T-helper 17 cell (primary cell): ENCODE data around the gene DENND4B. TPM values are rescaled to one million over a fixed set of nuclear protein-coding genes. Genes with fewer than 3 reads are reported as not detected.

Experiments used
- ATAC-seq: fragments of 150-1000 bp; cut with Tn5 transposase; 2 replicates; pipeline ENCODE4 v1.10.0; 2021; ENCODE audit warnings: mild to moderate bottlenecking, moderate library complexity
- DNase-seq, 3 donors: peaks; one replicate each; pipeline versions ENCODE4 v3.0.0 to v3.0.0-alpha.2; 2020 to 2021
- H3K9me3 ChIP-seq: one replicate; pipeline ENCODE4 v1.7.0; 2013; ENCODE audit warnings: low read length, mild to moderate bottlenecking; ENCODE audit not compliant: control insufficient read depth, poor library complexity, severe bottlenecking
- H3K27ac Mint-ChIP-seq: one replicate; pipeline ENCODE4 v1.8.0; 2022; ENCODE audit warnings: mild to moderate bottlenecking, moderate library complexity, mixed read lengths
- H3K27me3 Mint-ChIP-seq: one replicate; pipeline ENCODE4 v1.8.0; 2022; ENCODE audit warnings: mixed read lengths
- H3K36me3 Mint-ChIP-seq: one replicate; pipeline ENCODE4 v1.8.0; 2022; ENCODE audit warnings: low read depth, mixed read lengths
- H3K4me1 Mint-ChIP-seq: one replicate; pipeline ENCODE4 v1.8.0; 2022; ENCODE audit warnings: mild to moderate bottlenecking, mixed read lengths
- H3K4me3 Mint-ChIP-seq: one replicate; pipeline ENCODE4 v1.8.0; 2022; ENCODE audit warnings: mild to moderate bottlenecking, moderate library complexity, mixed read lengths
- total RNA-seq, 4 donors: library from RNA in 2 of 4; stranded (reverse) in 2 of 4; gene quantifications; one replicate each; pipeline ENCODE4 v1.2.3 and lab custom pipeline; 2022 to 2026

The DENND4B gene
- total RNA-seq, 2 donors from 2014 or later: 120 to 157 TPM

GRCh38 chr1:153936011-153936802 lies 10.3 kb downstream of the DENND4B start:
- no peaks in the 10 kb centered on the region for H3K9me3 ChIP-seq
- Mint-ChIP-seq H3K36me3 (peaks cover 8% of the 10 kb centered on the region), H3K27me3 (no peaks in the 10 kb centered on the region), H3K4me1 (peaks cover 13% of the 10 kb centered on the region), H3K27ac (no peak overlapping the region), H3K4me3 (no peak overlapping the region)
- ATAC-seq (no peak), DNase-seq (no peak)

DNA sequence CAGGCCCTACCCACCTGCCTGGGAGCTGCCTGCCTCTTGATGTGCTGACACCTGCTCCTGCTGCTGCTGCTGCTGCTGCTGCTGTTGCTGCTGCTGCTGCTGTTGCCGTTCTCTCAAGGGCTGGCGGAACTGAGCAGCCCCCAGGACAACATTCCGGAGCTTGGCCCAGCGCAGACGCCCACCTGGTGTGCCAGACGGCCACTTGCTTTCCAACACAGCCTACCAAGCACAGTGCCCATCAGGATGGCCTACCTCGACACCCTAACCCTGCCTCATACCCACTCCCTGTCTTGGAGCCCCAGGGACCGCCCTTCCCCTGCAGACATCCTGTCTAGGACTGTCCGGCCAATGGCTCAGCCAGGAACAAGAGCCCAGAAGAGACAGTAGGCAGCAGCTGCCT lies 11.8 kb downstream of the DENND4B start:
- Mint-ChIP-seq H3K27me3 (no peaks in the 10 kb centered on the region), H3K4me1 (peaks cover 10% of the 10 kb centered on the region), H3K36me3 (peaks cover 4% of the 10 kb centered on the region), H3K27ac (peak overlapping the region; percentile 21), H3K4me3 (no peak overlapping the region)
- ATAC-seq: no peak
- H3K9me3 ChIP-seq: no peaks in the 10 kb centered on the region
- DNase-seq: no peak

- H3K4me1 Mint-ChIP-seq: peaks cover 12% of the 10 kb centered on the region
- peak overlapping the region; percentile 21 for H3K27ac Mint-ChIP-seq
- DNase-seq (no peak), ATAC-seq (no peak)
- no peaks in the 10 kb centered on the region for H3K27me3 Mint-ChIP-seq
- H3K4me3 Mint-ChIP-seq: no peak overlapping the region
- H3K9me3 ChIP-seq: no peaks in the 10 kb centered on the region
- H3K36me3 Mint-ChIP-seq: peaks cover 4% of the 10 kb centered on the region
These were observed 12.6 kb downstream of the DENND4B start for GRCh38 chr1:153933955-153934354.

DNA sequence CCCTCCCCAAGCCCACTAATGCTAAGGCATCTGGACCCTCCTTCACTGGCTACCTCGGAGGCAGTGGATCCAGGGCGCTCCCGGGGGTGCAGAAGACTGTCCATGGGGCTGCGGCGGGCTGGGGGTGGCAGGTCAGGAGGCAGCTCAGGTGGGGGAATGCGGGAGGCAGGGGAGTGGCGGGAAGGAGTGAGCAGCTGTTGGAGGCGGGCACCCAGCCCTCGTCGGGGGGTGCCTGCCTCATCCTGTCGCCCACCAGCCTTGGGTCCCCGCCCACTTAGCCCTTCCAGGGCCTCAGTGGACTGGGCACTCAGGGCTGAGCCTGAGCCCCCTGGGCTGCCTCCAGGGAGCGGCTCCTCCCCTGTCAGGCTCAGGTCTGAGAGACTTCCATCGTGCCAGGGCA lies 13.1 kb downstream of the DENND4B start:
- H3K4me1 Mint-ChIP-seq: peaks cover 17% of the 10 kb centered on the region
- no peaks in the 10 kb centered on the region for H3K9me3 ChIP-seq
- no peak for ATAC-seq
- H3K4me3 Mint-ChIP-seq: no peak overlapping the region
- peaks cover 4% of the 10 kb centered on the region for H3K36me3 Mint-ChIP-seq
- no peak for DNase-seq
- no peak overlapping the region for H3K27ac Mint-ChIP-seq
- no peaks in the 10 kb centered on the region for H3K27me3 Mint-ChIP-seq

- no peak overlapping the region for H3K27ac Mint-ChIP-seq
- H3K4me3 Mint-ChIP-seq: no peak overlapping the region
- no peaks in the 10 kb centered on the region for H3K9me3 ChIP-seq
- H3K36me3 Mint-ChIP-seq: peaks cover 4% of the 10 kb centered on the region
- peaks cover 22% of the 10 kb centered on the region for H3K4me1 Mint-ChIP-seq
- no peak for DNase-seq
- ATAC-seq: no peak
- no peaks in the 10 kb centered on the region for H3K27me3 Mint-ChIP-seq
These were observed 14.1 kb downstream of the DENND4B start for GRCh38 chr1:153932156-153933131.

- no peak for DNase-seq
- Mint-ChIP-seq H3K27ac (no peak overlapping the region), H3K4me1 (peaks cover 19% of the 10 kb centered on the region)
These were observed 16.3 kb downstream of the DENND4B start for GRCh38 chr1:153929981-153930948.

GRCh38 chr1:153929426-153929825 lies 17.1 kb downstream of the DENND4B start:
- no peak overlapping the region for H3K4me3 Mint-ChIP-seq
- ATAC-seq (no peak), DNase-seq (no peak)
- H3K36me3 Mint-ChIP-seq: peaks cover under 1% of the 10 kb centered on the region
- no peaks in the 10 kb centered on the region for H3K9me3 ChIP-seq
- peak overlapping the region; percentile 39 for H3K27ac Mint-ChIP-seq
- peaks cover 16% of the 10 kb centered on the region for H3K4me1 Mint-ChIP-seq
- H3K27me3 Mint-ChIP-seq: no peaks in the 10 kb centered on the region

More at GRCh38 chr1:153929981-153930948, 16.3 kb downstream of the DENND4B start:
- H3K27me3 Mint-ChIP-seq: no peaks in the 10 kb centered on the region
- ATAC-seq: no peak
- peaks cover 4% of the 10 kb centered on the region for H3K36me3 Mint-ChIP-seq
- H3K9me3 ChIP-seq: no peaks in the 10 kb centered on the region
- no peak overlapping the region for H3K4me3 Mint-ChIP-seq

GRCh38 chr1:153928791-153929341 lies 17.7 kb downstream of the DENND4B start:
- no peak for ATAC-seq
- H3K27me3 Mint-ChIP-seq: no peaks in the 10 kb centered on the region

GRCh38 chr1:153928245-153928644 lies 18.3 kb downstream of the DENND4B start:
- H3K9me3 ChIP-seq: no peaks in the 10 kb centered on the region
- DNase-seq (no peak), ATAC-seq (no peak)
- Mint-ChIP-seq H3K4me3 (peak overlapping the region; percentile 19), H3K4me1 (peaks cover 19% of the 10 kb centered on the region), H3K27me3 (no peaks in the 10 kb centered on the region), H3K36me3 (no peaks in the 10 kb centered on the region), H3K27ac (peak overlapping the region; percentile 39)

More at GRCh38 chr1:153928791-153929341, 17.7 kb downstream of the DENND4B start:
- no peaks in the 10 kb centered on the region for H3K9me3 ChIP-seq
- Mint-ChIP-seq H3K36me3 (no peaks in the 10 kb centered on the region), H3K4me1 (peaks cover 14% of the 10 kb centered on the region), H3K4me3 (no peak overlapping the region), H3K27ac (peak overlapping the region; percentile 39)
- no peak for DNase-seq

- no peaks in the 10 kb centered on the region for H3K9me3 ChIP-seq
- ATAC-seq (no peak), DNase-seq (no peak)
- peak overlapping the region; percentile 19 for H3K27ac Mint-ChIP-seq
- no peaks in the 10 kb centered on the region for H3K36me3 Mint-ChIP-seq
- no peaks in the 10 kb centered on the region for H3K27me3 Mint-ChIP-seq
- peaks cover 32% of the 10 kb centered on the region for H3K4me1 Mint-ChIP-seq
- no peak overlapping the region for H3K4me3 Mint-ChIP-seq
These were observed 20.1 kb downstream of the DENND4B start for GRCh38 chr1:153926405-153926804.

GRCh38 chr1:153922972-153923925 lies 23.3 kb downstream of the DENND4B start, which contains the start of gene GATAD2B:
Gene GATAD2B (minus strand): TSS chr1:153922972. CDS start chr1:153828347, 94,625 bp downstream.
- Mint-ChIP-seq H3K4me1 (peaks cover 45% of the 10 kb centered on the region), H3K27ac (peak within 1 kb of the TSS; percentile 99), H3K4me3 (peak within 1 kb of the TSS; percentile 97), H3K27me3 (no peaks in the 10 kb centered on the region), H3K36me3 (no peaks in the 10 kb centered on the region)
- H3K9me3 ChIP-seq: no peaks in the 10 kb centered on the region
- ATAC-seq: peak; percentile 93
- peak; percentile 96 to 98 (median 96) for DNase-seq
